Amniotic epithelial cell (primary cell): ENCODE data around the gene QPCTL.
"Not testable (repeated sequence)": the region's sequence is repeated elsewhere in the genome, so short reads cannot be mapped to it uniquely, and the experiment has no call there.

Experiments used
- DNase-seq: peaks from one replicate; pipeline ENCODE4 v3.0.0-alpha.2; 2010; ENCODE audit warnings: low read depth

The QPCTL gene

GRCh38 chr19:45717131-45717982, 24.9 kb downstream of the QPCTL start:
- DNase-seq, result peak; percentile 100

- peak; percentile 39 for DNase-seq
Measured at GRCh38 chr19:45717983-45718650, 25.7 kb downstream of the QPCTL start.

- not testable (repeated sequence) for DNase-seq
Measured at GRCh38 chr19:45720065-45720464, 27.6 kb downstream of the QPCTL start.

GRCh38 chr19:45728683-45729082, 36.2 kb downstream of the QPCTL start:
- DNase-seq, result not testable (repeated sequence)

GRCh38 chr19:45729800-45730290, 37.4 kb downstream of the QPCTL start:
- no peak for DNase-seq

GRCh38 chr19:45730368-45731288, 38.2 kb downstream of the QPCTL start, which contains the start of gene FBXO46:
TSS of gene FBXO46 (minus strand) at chr19:45730896. CDS start at chr19:45713495, 17,401 bp downstream.
- DNase-seq, result peak; percentile 98

GRCh38 chr19:45733160-45733810, 40.8 kb downstream of the QPCTL start, which contains the start of gene MEIOSIN:
TSS of gene MEIOSIN (plus strand) at chr19:45733439. CDS start at chr19:45735377, 1,938 bp downstream.
- no peak for DNase-seq

- DNase-seq, result peak; percentile 21
Measured at GRCh38 chr19:45739498-45740439, 47.3 kb downstream of the QPCTL start.

GRCh38 chr19:45742969-45743368, 50.5 kb downstream of the QPCTL start:
- DNase-seq, result no peak

GRCh38 chr19:45745606-45746005, 53.1 kb downstream of the QPCTL start:
- DNase-seq, result no peak

- no peak for DNase-seq
Measured at GRCh38 chr19:45746866-45747265, 54.4 kb downstream of the QPCTL start.

- DNase-seq, result no peak
Measured at GRCh38 chr19:45747513-45747912, 55.0 kb downstream of the QPCTL start.

- DNase-seq, result not testable (repeated sequence)
Measured at GRCh38 chr19:45751483-45751882, 59.0 kb downstream of the QPCTL start.

GRCh38 chr19:45752639-45753038, 60.2 kb downstream of the QPCTL start:
- DNase-seq, result no peak

- no peak for DNase-seq
Measured at GRCh38 chr19:45753548-45753947, 61.1 kb downstream of the QPCTL start.
